ENCODE data around the gene NAV1. TPM values are rescaled to one million over a fixed set of nuclear protein-coding genes. Genes with fewer than 3 reads are reported as not detected.
A peak's percentile ranks its signal among the peaks of the same experiment; 100 is the strongest.

NAV1 gene
- total and polyA plus RNA-seq, 9 of the 15 experiments (the other 6 are each of a cell fraction or from before 2014, with no cell fraction given) = 0.91 to 16.8 (median 3.2) TPM

GRCh38 chr1:201543871-201544642, 5.1 kb downstream of the NAV1 start (continued):
- TF ChIP-seq ZBTB40 (IDR thresholded peaks at IDR 0.05) (no peak), ZBTB40 (CRISPR knock-in tag; IDR thresholded peaks at IDR 0.05) (no peak), ZNF79 (CRISPR knock-in tag; IDR thresholded peaks at IDR 0.05; ENCODE audit: low read depth) (no peak), SRSF3 (IDR thresholded peaks at IDR 0.05; ENCODE audit: insufficient read depth, low read length) (no peak), ELK1 (CRISPR knock-in tag; IDR thresholded peaks at IDR 0.05) (no peak), GTF2B (IDR thresholded peaks at IDR 0.05; ENCODE audit: extremely low read depth, insufficient read length) (no peak), ZNF445 (CRISPR knock-in tag; IDR thresholded peaks at IDR 0.05; ENCODE audit: low read depth) (no peak), CHD1 (IDR thresholded peaks at IDR 0.05; ENCODE audit: low read length) (no peak), FUS (optimal IDR thresholded peaks at IDR 0.05; ENCODE audit: low read depth, low read length) (no peak), TCFL5 (CRISPR knock-in tag; conservative IDR thresholded peaks at IDR 0.05) (no peak), PRDM10 (IDR thresholded peaks at IDR 0.05; ENCODE audit: partially characterized antibody) (peak; percentile 69), TRIM24 (IDR thresholded peaks at IDR 0.05) (no peak)

All from K562 (cell line).